IMR-90 (cell line): ENCODE measurements around the gene PDE4B.

Experiments used
- CTCF ChIP-seq: conservative IDR thresholded peaks from 2 replicates; pipeline ENCODE4 v1.5.1; 2012; ENCODE audit warnings: mild to moderate bottlenecking, low read depth, low read length, improper control_type of control experiment
- MAFK ChIP-seq: IDR thresholded peaks from 2 replicates; pipeline ENCODE4 v1.6.1; 2012; ENCODE audit warnings: low read depth, low read length, improper control_type of control experiment
- MXI1 ChIP-seq: IDR thresholded peaks from 2 replicates; pipeline ENCODE4 v1.6.1; 2012; ENCODE audit warnings: low read depth, mild to moderate bottlenecking, low read length, moderate library complexity, borderline replicate concordance
- POLR2A ChIP-seq: IDR thresholded peaks from 2 replicates; pipeline ENCODE4 v1.6.1; 2012; ENCODE audit warnings: mild to moderate bottlenecking, low read depth, low read length
- RFX5 ChIP-seq: IDR thresholded peaks from 2 replicates; pipeline ENCODE4 v1.8.0; 2012; ENCODE audit warnings: low read depth, mild to moderate bottlenecking, low read length, moderate library complexity
- USF2 ChIP-seq: fragments of 150-350 bp; IDR thresholded peaks from 2 replicates; pipeline ENCODE4 v1.6.1; 2017; ENCODE audit warnings: mild to moderate bottlenecking, antibody characterized with exemption, low read length, low read depth

GRCh38 chr1:66267201-66267940 lies 474.7 kb downstream of the PDE4B start:
- TF ChIP-seq MXI1 (no peak), POLR2A (no peak), MAFK (no peak), USF2 (no peak), CTCF (no peak), RFX5 (no peak)
